Omental fat pad (tissue), 4 donors: ENCODE measurements around the gene FMC1. TPM values are rescaled to one million over a fixed set of nuclear protein-coding genes. Genes with fewer than 3 reads are reported as not detected.

ENCODE experiments used
- ATAC-seq: fragments of 150-250 bp; one replicate; pipeline ENCODE4 v1.9.1; 2016; ENCODE audit warnings: mild to moderate bottlenecking, moderate library complexity; ENCODE audit not compliant: low FRiP score
- DNase-seq: peaks from one replicate; pipeline ENCODE4 v3.0.0-alpha.2; 2019; ENCODE audit warnings: low spot score
- CTCF ChIP-seq, 3 donors: fragments of 450-650 bp; IDR thresholded peaks; one replicate each; pipeline ENCODE4 v1.5.1; 2016 to 2017; ENCODE audit warnings: antibody characterized with exemption in 3 of 3, mild to moderate bottlenecking in 3 of 3, moderate library complexity in 2 of 3
- total RNA-seq, 4 donors: library from RNA; depleted of rRNA; stranded (reverse); fragments of >200 nt; gene quantifications; one replicate each; pipeline ENCODE4 v1.1.0, GENCODE V29; 2016

FMC1 gene
- total RNA-seq, 4 donors from 2014 or later, result 4.1 to 23.6 (median 13.7) TPM

GRCh38 chr7:139374246-139374645 is 33.1 kb downstream of the FMC1 start:
- ATAC-seq (no peak), DNase-seq (no peak)
- TF ChIP-seq CTCF (IDR thresholded peaks at IDR 0.05), result no peak

GRCh38 chr7:139382439-139382838 is 41.3 kb downstream of the FMC1 start:
- ATAC-seq (no peak), DNase-seq (no peak)
- no peak for TF ChIP-seq CTCF (IDR thresholded peaks at IDR 0.05)

GRCh38 chr7:139384611-139385010 is 43.5 kb downstream of the FMC1 start:
- no peak for TF ChIP-seq CTCF (IDR thresholded peaks at IDR 0.05)
- ATAC-seq (no peak), DNase-seq (no peak)

GRCh38 chr7:139387594-139387993 is 46.5 kb downstream of the FMC1 start:
- ATAC-seq (no peak), DNase-seq (no peak)
- no peak for TF ChIP-seq CTCF (IDR thresholded peaks at IDR 0.05)

- ATAC-seq (no peak), DNase-seq (no peak)
- no peak for TF ChIP-seq CTCF (IDR thresholded peaks at IDR 0.05)
Observed at GRCh38 chr7:139389091-139389490, 48.0 kb downstream of the FMC1 start.

- DNase-seq, result no peak
- no peak for TF ChIP-seq CTCF (IDR thresholded peaks at IDR 0.05)
- no peak for ATAC-seq
Observed at GRCh38 chr7:139389774-139390173, 48.6 kb downstream of the FMC1 start.

- DNase-seq (no peak), ATAC-seq (no peak)
- TF ChIP-seq CTCF (IDR thresholded peaks at IDR 0.05), result no peak
Observed at GRCh38 chr7:139393621-139394211, 52.6 kb downstream of the FMC1 start.
